Muscle of leg (tissue), 16 donors: ENCODE data around the gene OR6N1. TPM values are rescaled to one million over a fixed set of nuclear protein-coding genes. Genes with fewer than 3 reads are reported as not detected.

Experiments
- DNase-seq: peaks from one replicate; pipeline ENCODE4 v3.0.0; 2013
- H3K27ac ChIP-seq: one replicate; pipeline ENCODE4 v1.5.1; 2013; ENCODE audit warnings: mild to moderate bottlenecking, low read length, control low read depth
- H3K27me3 ChIP-seq: one replicate; pipeline ENCODE4 v1.6.1; 2013; ENCODE audit warnings: low read length; ENCODE audit not compliant: control insufficient read depth, insufficient read depth
- H3K36me3 ChIP-seq: one replicate; pipeline ENCODE4 v1.6.1; 2013; ENCODE audit warnings: low read length; ENCODE audit not compliant: control insufficient read depth, insufficient read depth
- H3K4me1 ChIP-seq: one replicate; pipeline ENCODE4 v1.6.1; 2013; ENCODE audit warnings: low read length; ENCODE audit not compliant: control insufficient read depth, insufficient read depth
- H3K4me3 ChIP-seq: one replicate; pipeline ENCODE4 v1.5.1; 2013; ENCODE audit warnings: low read length, control low read depth
- H3K9me3 ChIP-seq: replicated peaks from 2 replicates; pipeline ENCODE4 v1.6.1; 2013; ENCODE audit warnings: low read depth, low read length; ENCODE audit not compliant: control insufficient read depth
- WGBS: methylation state at CpG from one replicate; pipeline ENCODE4 v1.1.5; 2013; ENCODE audit warnings: missing lambda C conversion rate; ENCODE audit not compliant: insufficient coverage; 5-methylcytosine and 5-hydroxymethylcytosine counted together
- long read RNA-seq, 11 donors: transcript quantifications; one replicate each; lab custom pipeline, GENCODE V29; 2026
- polyA plus RNA-seq, 8 donors: library from polyadenylated mRNA; unstranded; fragments of 120-200 nt; gene quantifications; one replicate each; pipeline versions ENCODE4 v1.2.1 to v1.2.3, GENCODE V29; 2013; ENCODE audit warnings: inconsistent platforms in 1 of 8, low replicate concordance in 1 of 8; ENCODE audit not compliant: insufficient read length in 8 of 8, insufficient read depth in 1 of 8
- total RNA-seq: library from RNA; stranded (reverse); fragments of 120-200 nt; gene quantifications from one replicate; pipeline ENCODE4 v1.2.4, GENCODE V29; 2013

OR6N1 gene, protein sequence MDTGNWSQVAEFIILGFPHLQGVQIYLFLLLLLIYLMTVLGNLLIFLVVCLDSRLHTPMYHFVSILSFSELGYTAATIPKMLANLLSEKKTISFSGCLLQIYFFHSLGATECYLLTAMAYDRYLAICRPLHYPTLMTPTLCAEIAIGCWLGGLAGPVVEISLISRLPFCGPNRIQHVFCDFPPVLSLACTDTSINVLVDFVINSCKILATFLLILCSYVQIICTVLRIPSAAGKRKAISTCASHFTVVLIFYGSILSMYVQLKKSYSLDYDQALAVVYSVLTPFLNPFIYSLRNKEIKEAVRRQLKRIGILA
- total RNA-seq (not detected), polyA plus RNA-seq (not detected)
- long read RNA-seq, donor 1 = 0 reads
- long read RNA-seq, donor 2 = 0 reads
- long read RNA-seq, donor 3 = 0 reads
- long read RNA-seq, donor 4 = 0 reads
- long read RNA-seq, donor 5 = 0 reads
- long read RNA-seq, donor 6 = 0 reads
- long read RNA-seq, donor 7 = 0 reads
- long read RNA-seq, donor 8 = 0 reads
- long read RNA-seq, donor 9 = 0 reads
- long read RNA-seq, donor 10 = 0 reads
- long read RNA-seq, donor 11 = 0 reads

GRCh38 chr1:158771950-158772866 lies at the start of gene OR6N1:
TSS of gene OR6N1 (minus strand) at chr1:158772195. CDS start at chr1:158766682, 5,513 bp downstream.
- Histone ChIP-seq H3K27me3 (no peaks in the 10 kb centered on the region), H3K27ac (no peak within 1 kb of the TSS), H3K4me1 (no peaks in the 10 kb centered on the region), H3K36me3 (no peaks in the 10 kb centered on the region), H3K4me3 (no peak within 1 kb of the TSS), H3K9me3 (no peaks in the 10 kb centered on the region)
- no peak for DNase-seq
- WGBS = 66% methylated on average over 2 of the region's 6 CpGs

- no peaks in the 10 kb centered on the region for H3K9me3 ChIP-seq
- no CpG with 5 or more reads among the region's 1 CpG for WGBS
These were observed 49.7 kb upstream of the OR6N1 start for GRCh38 chr1:158821723-158822122.

GRCh38 chr1:158819461-158820443 lies 47.8 kb upstream of the OR6N1 start:
- no peaks in the 10 kb centered on the region for H3K9me3 ChIP-seq
- DNase-seq = peak; percentile 13
- no peaks in the 10 kb centered on the region for H3K4me1 ChIP-seq
- H3K27me3 ChIP-seq = no peaks in the 10 kb centered on the region
- WGBS = no CpG with 5 or more reads among the region's 7 CpGs
- no peaks in the 10 kb centered on the region for H3K36me3 ChIP-seq
- H3K27ac ChIP-seq = no peak overlapping the region
- H3K4me3 ChIP-seq = no peak overlapping the region

More at GRCh38 chr1:158821723-158822122, 49.7 kb upstream of the OR6N1 start:
- H3K27ac ChIP-seq = no peak overlapping the region
- no peaks in the 10 kb centered on the region for H3K27me3 ChIP-seq
- DNase-seq = no peak
- H3K4me1 ChIP-seq = no peaks in the 10 kb centered on the region
- no peak overlapping the region for H3K4me3 ChIP-seq
- H3K36me3 ChIP-seq = no peaks in the 10 kb centered on the region

GRCh38 chr1:158818975-158819431 lies 47.0 kb upstream of the OR6N1 start:
- no peak overlapping the region for H3K4me3 ChIP-seq
- H3K36me3 ChIP-seq = no peaks in the 10 kb centered on the region
- H3K27me3 ChIP-seq = no peaks in the 10 kb centered on the region
- WGBS = no CpG with 5 or more reads among the region's 1 CpG
- H3K4me1 ChIP-seq = no peaks in the 10 kb centered on the region
- no peak for DNase-seq
- H3K27ac ChIP-seq = no peak overlapping the region
- no peaks in the 10 kb centered on the region for H3K9me3 ChIP-seq

DNA sequence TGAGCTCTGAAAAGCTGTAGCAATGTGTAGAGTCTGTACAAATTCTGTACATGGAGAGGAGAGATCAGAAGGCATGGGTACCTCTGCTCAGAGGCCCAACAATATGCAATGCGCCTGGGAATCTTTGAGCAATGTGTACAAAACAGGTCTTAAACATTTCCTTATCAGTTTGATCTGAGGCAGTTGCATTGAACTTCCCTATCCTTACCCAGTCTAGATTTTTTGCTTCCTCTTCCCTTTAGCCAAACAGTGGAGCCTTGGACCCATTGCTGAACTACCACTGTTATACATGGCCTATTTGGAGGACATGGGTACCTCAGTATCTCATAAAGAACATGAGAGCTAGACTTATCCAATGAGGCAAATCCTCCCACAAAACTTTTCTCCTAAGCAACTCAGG lies 46.6 kb upstream of the OR6N1 start:
- no peak for DNase-seq
- no peaks in the 10 kb centered on the region for H3K36me3 ChIP-seq
- no peaks in the 10 kb centered on the region for H3K27me3 ChIP-seq
- WGBS = no CpG with 5 or more reads among the region's 1 CpG
- no peak overlapping the region for H3K27ac ChIP-seq
- no peaks in the 10 kb centered on the region for H3K4me1 ChIP-seq
- no peak overlapping the region for H3K4me3 ChIP-seq
- H3K9me3 ChIP-seq = no peaks in the 10 kb centered on the region

DNA sequence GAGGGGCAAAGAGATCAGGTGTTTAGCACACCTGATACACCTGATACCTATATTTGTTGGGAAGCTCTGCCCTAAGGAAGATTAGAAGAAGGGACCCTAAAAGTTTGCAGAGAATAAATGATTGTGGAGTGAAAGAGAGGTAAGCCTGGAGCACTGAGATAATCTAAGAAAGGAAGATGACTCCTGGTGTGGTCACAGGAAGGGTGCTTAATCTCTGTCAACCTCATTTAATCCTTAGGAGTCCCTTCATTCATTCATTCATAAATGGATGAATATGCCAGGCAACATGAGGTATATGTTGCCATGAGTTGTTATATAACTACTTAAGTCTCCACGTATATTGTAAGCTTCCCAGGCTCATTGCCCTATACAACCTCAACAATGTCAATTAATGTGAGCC lies 43.0 kb upstream of the OR6N1 start:
- Histone ChIP-seq H3K9me3 (no peaks in the 10 kb centered on the region), H3K4me3 (no peak overlapping the region), H3K4me1 (no peaks in the 10 kb centered on the region), H3K36me3 (no peaks in the 10 kb centered on the region), H3K27me3 (no peaks in the 10 kb centered on the region), H3K27ac (no peak overlapping the region)
- WGBS = no CpG with 5 or more reads among the region's 1 CpG
- DNase-seq = no peak

GRCh38 chr1:158813164-158813563 lies 41.2 kb upstream of the OR6N1 start:
- no peaks in the 10 kb centered on the region for H3K9me3 ChIP-seq
- peak; percentile 23 for DNase-seq
- H3K36me3 ChIP-seq = no peaks in the 10 kb centered on the region
- H3K4me3 ChIP-seq = no peak overlapping the region
- H3K27ac ChIP-seq = no peak overlapping the region
- no peaks in the 10 kb centered on the region for H3K27me3 ChIP-seq
- WGBS = no CpG with 5 or more reads among the region's 3 CpGs
- H3K4me1 ChIP-seq = no peaks in the 10 kb centered on the region

DNA sequence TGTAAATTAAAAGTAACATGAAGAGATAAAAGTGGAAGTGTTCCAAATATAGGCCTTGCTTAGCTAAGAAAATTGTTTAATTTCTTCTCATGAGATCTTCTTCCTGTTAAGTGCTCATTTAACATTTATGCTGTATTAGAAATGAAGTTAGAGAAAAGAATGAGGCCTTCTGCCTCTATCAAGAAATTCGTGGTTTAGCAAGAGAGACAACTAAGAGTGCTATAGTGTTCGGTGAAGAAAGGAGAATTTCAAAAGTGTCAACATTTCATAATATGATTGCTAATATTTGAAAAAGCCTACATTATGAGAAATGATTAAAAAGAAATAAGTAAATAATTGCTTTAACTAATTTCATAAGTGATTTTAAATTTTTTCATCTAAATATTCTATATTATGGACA lies 40.3 kb upstream of the OR6N1 start:
- DNase-seq = no peak
- Histone ChIP-seq H3K36me3 (no peaks in the 10 kb centered on the region), H3K4me3 (no peak overlapping the region), H3K9me3 (no peaks in the 10 kb centered on the region), H3K4me1 (no peaks in the 10 kb centered on the region), H3K27ac (no peak overlapping the region), H3K27me3 (no peaks in the 10 kb centered on the region)
- no CpG with 5 or more reads among the region's 2 CpGs for WGBS

- Histone ChIP-seq H3K36me3 (no peaks in the 10 kb centered on the region), H3K4me3 (no peak overlapping the region), H3K4me1 (no peaks in the 10 kb centered on the region), H3K27ac (no peak overlapping the region), H3K27me3 (no peaks in the 10 kb centered on the region), H3K9me3 (no peaks in the 10 kb centered on the region)
- peak; percentile 11 for DNase-seq
- 50% methylated on average over 1 of the region's 4 CpGs for WGBS
These were observed 38.3 kb upstream of the OR6N1 start for GRCh38 chr1:158810311-158810710.
